Karpas-422 (cell line): ENCODE measurements around the gene TMEM259. TPM values are rescaled to one million over a fixed set of nuclear protein-coding genes. Genes with fewer than 3 reads are reported as not detected.

Experiments
- DNase-seq: peaks from one replicate; pipeline ENCODE4 v3.0.0-alpha.2; 2015
- H2AFZ ChIP-seq: fragments of 200-600 bp; sonication (generic); 2 replicates; pipeline ENCODE4 v1.6.1; 2014; ENCODE audit warnings: antibody characterized with exemption, low read length, mixed read lengths
- H3K27ac ChIP-seq: fragments of 200-600 bp; sonication (generic); 2 replicates; pipeline ENCODE4 v1.5.1; 2014; ENCODE audit warnings: mild to moderate bottlenecking, low read length, moderate library complexity
- H3K27me3 ChIP-seq: fragments of 200-600 bp; sonication (generic); 2 replicates; pipeline ENCODE4 v1.6.1; 2014; ENCODE audit warnings: low read length, mixed read lengths
- H3K36me3 ChIP-seq: fragments of 200-600 bp; sonication (generic); 2 replicates; pipeline ENCODE4 v1.6.1; 2014; ENCODE audit warnings: low read length, mixed read lengths; ENCODE audit not compliant: insufficient read depth
- H3K4me1 ChIP-seq: fragments of 200-600 bp; sonication (generic); 2 replicates; pipeline ENCODE4 v1.6.1; 2014; ENCODE audit warnings: mild to moderate bottlenecking, low read length, mixed read lengths
- H3K4me2 ChIP-seq: fragments of 200-600 bp; sonication (generic); 2 replicates; pipeline ENCODE4 v1.6.1; 2014; ENCODE audit warnings: low read length, low read depth, mild to moderate bottlenecking; ENCODE audit not compliant: poor library complexity, severe bottlenecking
- H3K4me3 ChIP-seq: fragments of 200-600 bp; sonication (generic); 2 replicates; pipeline ENCODE4 v1.5.1; 2014; ENCODE audit warnings: mild to moderate bottlenecking, antibody characterized with exemption, low read length, mixed read lengths
- H3K79me2 ChIP-seq: fragments of 200-600 bp; sonication (generic); 2 replicates; pipeline ENCODE4 v1.6.1; 2014; ENCODE audit warnings: mild to moderate bottlenecking, low read length, mixed read lengths
- H3K9ac ChIP-seq: fragments of 200-600 bp; sonication (generic); 2 replicates; pipeline ENCODE4 v1.6.0; 2014; ENCODE audit warnings: low read length
- H3K9me2 ChIP-seq: fragments of 200-600 bp; sonication (generic), shearing (Covaris generic); replicated peaks from 2 replicates; pipeline ENCODE4 v1.6.0; 2014; ENCODE audit warnings: mild to moderate bottlenecking, low read length, moderate library complexity; ENCODE audit not compliant: insufficient read depth
- H3K9me3 ChIP-seq: fragments of 300-700, 200-600 bp; sonication (generic); 2 replicates; pipeline ENCODE4 v1.6.1; 2014; ENCODE audit warnings: low read length, mixed read lengths
- H4K20me1 ChIP-seq: fragments of 200-600 bp; sonication (generic); 2 replicates; pipeline ENCODE4 v1.6.1; 2014; ENCODE audit warnings: mild to moderate bottlenecking, antibody characterized with exemption, low read length, low read depth; ENCODE audit not compliant: insufficient read depth
- total RNA-seq: library from RNA; depleted of rRNA; stranded (reverse); fragments of >200 nt; shearing (Covaris generic); gene quantifications from 2 replicates; pipeline ENCODE4 v1.2.3, GENCODE V29; 2014; ENCODE audit warnings: low replicate concordance

TMEM259 gene
- total RNA-seq, 1 experiment from 2014 or later: 133 TPM

- Histone ChIP-seq H4K20me1 (peaks cover 30% of the 10 kb centered on the region), H3K4me3 (no peak overlapping the region), H3K9me2 (no peaks in the 10 kb centered on the region), H3K27ac (no peak overlapping the region), H2AFZ (no peak overlapping the region), H3K9me3 (no peaks in the 10 kb centered on the region), H3K4me1 (peaks cover 7% of the 10 kb centered on the region), H3K4me2 (no peak overlapping the region), H3K36me3 (no peaks in the 10 kb centered on the region), H3K9ac (no peak overlapping the region), H3K79me2 (peaks cover 25% of the 10 kb centered on the region), H3K27me3 (no peaks in the 10 kb centered on the region)
- DNase-seq: no peak
These were observed 9.0 kb downstream of the TMEM259 start for GRCh38 chr19:1011831-1012333.

- H3K4me2 ChIP-seq: no peak overlapping the region
- no peaks in the 10 kb centered on the region for H3K4me1 ChIP-seq
- DNase-seq: no peak
- no peak overlapping the region for H3K27ac ChIP-seq
- no peak overlapping the region for H3K9ac ChIP-seq
- no peaks in the 10 kb centered on the region for H3K9me3 ChIP-seq
- H3K27me3 ChIP-seq: no peaks in the 10 kb centered on the region
- no peak overlapping the region for H3K4me3 ChIP-seq
- no peak overlapping the region for H2AFZ ChIP-seq
- peaks cover 14% of the 10 kb centered on the region for H3K79me2 ChIP-seq
- no peaks in the 10 kb centered on the region for H3K36me3 ChIP-seq
- no peaks in the 10 kb centered on the region for H3K9me2 ChIP-seq
- peaks cover 20% of the 10 kb centered on the region for H4K20me1 ChIP-seq
These were observed 10.1 kb downstream of the TMEM259 start for GRCh38 chr19:1010586-1011510.

- Histone ChIP-seq H3K79me2 (peaks cover 6% of the 10 kb centered on the region), H3K4me2 (no peak overlapping the region), H3K9me3 (no peaks in the 10 kb centered on the region), H3K27me3 (no peaks in the 10 kb centered on the region), H2AFZ (no peak overlapping the region), H3K27ac (no peak overlapping the region), H3K9ac (no peak overlapping the region), H3K4me3 (no peak overlapping the region), H3K4me1 (no peaks in the 10 kb centered on the region), H3K9me2 (no peaks in the 10 kb centered on the region), H4K20me1 (peaks cover 12% of the 10 kb centered on the region; the same call in 1 of the 2 replicates), H3K36me3 (no peaks in the 10 kb centered on the region)
- DNase-seq: no peak
These were observed 10.9 kb downstream of the TMEM259 start for GRCh38 chr19:1009981-1010538.

- Histone ChIP-seq H4K20me1 (0 out of 2 replicates have a peak, but pooled peaks cover 7% of the 10 kb centered on the region), H3K27me3 (no peaks in the 10 kb centered on the region), H3K4me3 (no peak overlapping the region), H3K4me2 (no peak overlapping the region), H3K79me2 (no peaks in the 10 kb centered on the region), H2AFZ (no peak overlapping the region), H3K9me2 (no peaks in the 10 kb centered on the region), H3K9ac (no peak overlapping the region), H3K4me1 (no peaks in the 10 kb centered on the region), H3K27ac (no peak overlapping the region), H3K36me3 (no peaks in the 10 kb centered on the region), H3K9me3 (no peaks in the 10 kb centered on the region)
- no peak for DNase-seq
These were observed 11.6 kb downstream of the TMEM259 start for GRCh38 chr19:1009041-1009980.

- Histone ChIP-seq H3K9ac (no peak overlapping the region), H3K27ac (no peak overlapping the region), H3K4me1 (no peaks in the 10 kb centered on the region), H3K27me3 (no peaks in the 10 kb centered on the region), H2AFZ (no peak overlapping the region), H3K4me3 (no peak overlapping the region), H3K36me3 (no peaks in the 10 kb centered on the region), H4K20me1 (0 out of 2 replicates have a peak, but pooled peaks cover under 1% of the 10 kb centered on the region), H3K9me3 (no peaks in the 10 kb centered on the region), H3K9me2 (no peaks in the 10 kb centered on the region), H3K4me2 (no peak overlapping the region), H3K79me2 (no peaks in the 10 kb centered on the region)
- DNase-seq: no peak
These were observed 12.5 kb downstream of the TMEM259 start for GRCh38 chr19:1008268-1009040.

GRCh38 chr19:1007399-1008251 is 13.3 kb downstream of the TMEM259 start:
- Histone ChIP-seq H3K4me3 (no peak overlapping the region), H3K9me3 (no peaks in the 10 kb centered on the region), H3K4me2 (no peak overlapping the region), H3K9me2 (no peaks in the 10 kb centered on the region), H3K27ac (no peak overlapping the region), H2AFZ (no peak overlapping the region), H3K4me1 (no peaks in the 10 kb centered on the region), H4K20me1 (no peaks in the 10 kb centered on the region), H3K79me2 (no peaks in the 10 kb centered on the region), H3K27me3 (no peaks in the 10 kb centered on the region), H3K9ac (no peak overlapping the region), H3K36me3 (no peaks in the 10 kb centered on the region)
- DNase-seq: no peak
